Uterus (tissue), 4 donors: ENCODE results near the gene MFSD2B. TPM values are rescaled to one million over a fixed set of nuclear protein-coding genes. Genes with fewer than 3 reads are reported as not detected.
A peak's percentile ranks its signal among the peaks of the same experiment; 100 is the strongest.

Source experiments
- DNase-seq, 2 donors: peaks; one replicate each; pipeline ENCODE4 v3.0.0-alpha.2; 2019 to 2020
- H3K27ac ChIP-seq, 2 donors: fragments of 200-600 bp; sonication (generic); 1 replicate in 1 of 2; 2 replicates in 1 of 2; pipeline ENCODE4 v1.5.1; 2016 to 2018
- H3K27me3 ChIP-seq, 2 donors: fragments of 200-600 bp; sonication (generic); one replicate each; pipeline ENCODE4 v1.5.1; 2018 to 2019; ENCODE audit warnings: control low read depth in 1 of 2
- H3K36me3 ChIP-seq, 2 donors: fragments of 200-600 bp; sonication (generic); one replicate each; pipeline ENCODE4 v1.5.1; 2019; ENCODE audit warnings: control low read depth in 1 of 2
- H3K4me1 ChIP-seq, 2 donors: fragments of 200-600 bp; sonication (generic); one replicate each; pipeline ENCODE4 v1.5.1; 2018 to 2019; ENCODE audit warnings: control low read depth in 1 of 2
- H3K4me3 ChIP-seq, 2 donors: fragments of 200-600 bp; sonication (generic); 1 replicate in 1 of 2; 2 replicates in 1 of 2; pipeline ENCODE4 v1.5.1; 2018 to 2019; ENCODE audit warnings: mild to moderate bottlenecking in 1 of 2
- H3K9me3 ChIP-seq, 2 donors: fragments of 200-600 bp; sonication (generic); one replicate each; pipeline ENCODE4 v1.5.1; 2019; ENCODE audit warnings: control low read depth in 1 of 2
- CTCF ChIP-seq, 4 experiments: fragments of 200-600 bp in 2 of 4; fragments of 450-650 bp in 2 of 4; sonication (generic) in 2 of 4; IDR thresholded peaks; one replicate each; pipeline ENCODE4 v1.5.1; 2016 to 2019; ENCODE audit warnings: antibody characterized with exemption in 4 of 4, mild to moderate bottlenecking in 2 of 4, moderate library complexity in 1 of 4
- POLR2A ChIP-seq, 2 donors: fragments of 450-650 bp; IDR thresholded peaks; one replicate each; pipeline ENCODE4 v1.6.1; 2016; ENCODE audit warnings: antibody characterized with exemption in 2 of 2, mild to moderate bottlenecking in 1 of 2, moderate library complexity in 1 of 2
- intact Hi-C: fragments of 100-400 bp; cut with DNase I; formaldehyde crosslinking; loops from one replicate; pipeline ENCODE4 v1.15.1; 2023; ENCODE audit warnings: low total_unique reads
- small RNA-seq: library from RNA; depleted of rRNA; stranded (forward); fragments of <200 nt; gene quantifications from one replicate; pipeline ENCODE3, GENCODE V24; 2016
- total RNA-seq, 4 donors: library from RNA; depleted of rRNA in 3 of 4; stranded (reverse); fragments of >200 nt in 3 of 4; gene quantifications; one replicate each; pipeline versions ENCODE4 v1.1.0 to v1.2.4, GENCODE V29; 2014 to 2023
- donor health status: DM: yes; HTN: yes; CAD: no.

MFSD2B gene
- total RNA-seq, 4 donors from 2014 or later, result 0.35 to 1.4 TPM; not detected in 2

DNA sequence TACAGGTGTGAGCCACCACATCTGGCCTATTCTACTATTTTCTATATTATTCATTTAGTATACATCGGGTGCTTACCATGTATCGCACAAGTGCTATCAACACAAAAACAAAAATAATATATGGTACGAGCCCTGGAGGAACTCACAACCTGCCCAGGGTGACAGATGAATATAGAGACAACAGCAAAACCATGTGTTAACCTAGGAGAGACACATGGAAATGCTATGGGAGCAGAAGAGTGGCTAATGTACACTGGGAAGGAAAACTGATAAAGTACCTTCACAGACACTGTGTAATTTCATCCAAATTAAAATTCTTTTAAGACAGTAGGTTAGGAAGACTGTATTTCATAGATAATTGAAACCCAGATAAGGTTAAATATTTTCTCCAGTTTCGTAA lies 62.4 kb downstream of the MFSD2B start:
- intact Hi-C loops, result loop anchor here (10.0 kb wide), 1 partner anchor 147 kb away; the partner anchor contains the start of gene ATAD2B
- TF ChIP-seq CTCF (IDR thresholded peaks at IDR 0.05) (no peak), POLR2A (IDR thresholded peaks at IDR 0.05) (no peak)
- Histone ChIP-seq H3K27me3 (no peaks in the 10 kb centered on the region), H3K4me3 (no peak overlapping the region), H3K27ac (no peak overlapping the region), H3K4me1 (no peaks in the 10 kb centered on the region), H3K9me3 (no peaks in the 10 kb centered on the region), H3K36me3 (no peaks in the 10 kb centered on the region)
- DNase-seq, result no peak

DNA sequence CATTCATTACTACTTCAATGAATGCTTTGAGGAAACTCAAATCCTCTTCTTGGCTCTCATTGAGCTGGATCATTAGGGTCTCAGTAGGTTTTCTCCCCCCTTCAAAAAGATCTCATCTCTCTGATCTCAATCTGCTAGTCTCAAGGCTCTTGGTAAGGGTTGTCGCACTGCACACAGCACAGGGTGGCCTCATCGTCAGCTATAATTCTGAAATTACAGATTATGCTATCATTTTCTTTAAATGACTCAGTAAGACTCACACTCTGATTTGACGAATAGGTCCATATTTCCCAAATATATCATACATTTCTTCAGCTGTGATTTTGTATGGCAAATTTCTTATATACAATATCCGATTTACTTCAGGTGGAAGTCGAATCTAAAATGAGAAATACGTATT lies 63.9 kb downstream of the MFSD2B start:
- H3K36me3 ChIP-seq, result no peaks in the 10 kb centered on the region
- no peak overlapping the region for H3K4me3 ChIP-seq
- no peaks in the 10 kb centered on the region for H3K4me1 ChIP-seq
- no peaks in the 10 kb centered on the region for H3K27me3 ChIP-seq
- no peaks in the 10 kb centered on the region for H3K9me3 ChIP-seq
- no peak overlapping the region for H3K27ac ChIP-seq
- TF ChIP-seq POLR2A (IDR thresholded peaks at IDR 0.05) (no peak), CTCF (IDR thresholded peaks at IDR 0.05) (no peak)
- intact Hi-C loops, result loop anchor here (10.0 kb wide), 1 partner anchor 149 kb away; the partner anchor contains the start of gene ATAD2B
- DNase-seq, result no peak

- Histone ChIP-seq H3K9me3 (no peaks in the 10 kb centered on the region), H3K4me1 (no peaks in the 10 kb centered on the region), H3K36me3 (no peaks in the 10 kb centered on the region), H3K4me3 (peak overlapping the region; percentile 64 to 79), H3K27me3 (no peaks in the 10 kb centered on the region), H3K27ac (peak overlapping the region; percentile 87 to 95)
- intact Hi-C loops, result loop anchor here (10.0 kb wide), 1 partner anchor 150 kb away; the partner anchor contains the start of gene ATAD2B
- no peak for DNase-seq
- TF ChIP-seq CTCF (IDR thresholded peaks at IDR 0.05) (no peak), POLR2A (IDR thresholded peaks at IDR 0.05) (no peak)
Measured at GRCh38 chr2:24075259-24075658, 65.4 kb downstream of the MFSD2B start.

Small RNA genes within 50 kb of the gene (small RNA-seq; reads per million reads assigned to genes)
- gene RN7SL610P (not detected), gene RNU6-370P (not detected)

Other genes starting within 250 kb of the MFSD2B start
- 10 to 100 TPM; 14.1 to 67.5 (median 32.3) TPM for gene ATAD2B, start 83.0 kb upstream of the MFSD2B start, total RNA-seq
- gene UBXN2A, start 69.6 kb upstream of the MFSD2B start, total RNA-seq, result 10 to 100 TPM; 16.8 to 36.4 (median 24.2) TPM
- 10 to 100 TPM in 3 of 4 donors, 1 to 10 TPM in 1; 5.9 to 18.2 (median 12.1) TPM for gene WDCP, start 37.3 kb downstream of the MFSD2B start, total RNA-seq
- 10 to 100 TPM in 1 of 4 donors, 1 to 10 TPM in 3; 6.4 to 82.1 (median 6.8) TPM for gene FKBP1B, start 39.7 kb downstream of the MFSD2B start, total RNA-seq
- 10 to 100 TPM; 55.0 to 99.0 (median 77.1) TPM for gene SF3B6, start 66.2 kb downstream of the MFSD2B start, total RNA-seq
- 10 to 100 TPM in 2 of 4 donors, 1 to 10 TPM in 1, under 1 TPM in 1; 0.77 to 55.4 (median 10.1) TPM for gene TP53I3, start 74.7 kb downstream of the MFSD2B start, total RNA-seq
- 1 to 10 TPM in 1 of 4 donors, under 1 TPM in 1, not detected in 2; 0.95 to 2.0 TPM for gene PFN4, start 113.2 kb downstream of the MFSD2B start, total RNA-seq
- gene FAM228B, start 113.4 kb downstream of the MFSD2B start, total RNA-seq, result 10 to 100 TPM; 25.1 to 96.1 (median 51.7) TPM
- gene FAM228A, start 165.0 kb downstream of the MFSD2B start, total RNA-seq, result 1 to 10 TPM in 3 of 4 donors, not detected in 1; 1.4 to 3.1 (median 3.0) TPM